Caco-2 (cell line): ENCODE measurements around the gene AKR7A2. TPM values are rescaled to one million over a fixed set of nuclear protein-coding genes. Genes with fewer than 3 reads are reported as not detected.
A peak's percentile ranks its signal among the peaks of the same experiment; 100 is the strongest.

Experiments
- BruUV-seq: library from RNA; stranded (reverse); fragments of 400-500 nt; replicated peaks from 2 replicates; lab custom pipeline; 2021; lab: Mats Ljungman, UMichigan
- CTCF ChIA-PET: fragments of 300-600 bp; sonication (Branson Sonifier 250); formaldehyde crosslinking; loops from one replicate; lab custom pipeline; 2022; ENCODE audit warnings: antibody characterized with exemption; lab: Charles Lee
- POLR2A ChIA-PET: fragments of 300-600 bp; sonication (Branson Sonifier 250); formaldehyde crosslinking; loops from one replicate; lab custom pipeline; 2022; ENCODE audit warnings: antibody characterized with exemption; lab: Charles Lee
- DNase-seq, 2 experiments: peaks; one replicate each; pipeline versions ENCODE4 v3.0.0 to v3.0.0-alpha.2; 2020 to 2022
- H3K27me3 ChIP-seq: replicated peaks from 2 replicates; pipeline ENCODE4 v1.6.0; 2011; ENCODE audit warnings: low read length; ENCODE audit not compliant: control insufficient read depth, insufficient read depth
- H3K36me3 ChIP-seq: 2 replicates; pipeline ENCODE4 v1.5.1; 2011; ENCODE audit warnings: low read length; ENCODE audit not compliant: control insufficient read depth, insufficient read depth
- H3K4me1 ChIP-seq: fragments of 250-450 bp; sonication (Bioruptor Pico); 2 replicates; pipeline ENCODE4 v1.5.1; 2020; ENCODE audit warnings: mild to moderate bottlenecking
- H3K4me3 ChIP-seq: 2 replicates; pipeline ENCODE4 v1.5.1; 2011; ENCODE audit warnings: low read depth, mild to moderate bottlenecking, control low read depth, low read length
- H3K9me3 ChIP-seq: fragments of 250-450 bp; sonication (Bioruptor Pico); 2 replicates; pipeline ENCODE4 v1.5.1; 2020; ENCODE audit warnings: mild to moderate bottlenecking, moderate library complexity
- H3K27ac Mint-ChIP-seq: one replicate; pipeline ENCODE4 v1.8.0; 2022; ENCODE audit warnings: mixed read lengths; ENCODE audit not compliant: unreplicated experiment
- H3K27me3 Mint-ChIP-seq: one replicate; pipeline ENCODE4 v1.8.0; 2022; ENCODE audit warnings: mixed read lengths; ENCODE audit not compliant: insufficient read depth, unreplicated experiment
- H3K36me3 Mint-ChIP-seq: one replicate; pipeline ENCODE4 v1.8.0; 2022; ENCODE audit warnings: mild to moderate bottlenecking, mixed read lengths; ENCODE audit not compliant: insufficient read depth, unreplicated experiment
- H3K4me1 Mint-ChIP-seq: one replicate; pipeline ENCODE4 v1.8.0; 2022; ENCODE audit warnings: low read depth, mixed read lengths; ENCODE audit not compliant: unreplicated experiment
- H3K4me3 Mint-ChIP-seq: one replicate; pipeline ENCODE4 v1.8.0; 2022; ENCODE audit warnings: mild to moderate bottlenecking, moderate library complexity, mixed read lengths; ENCODE audit not compliant: unreplicated experiment
- H3K9me3 Mint-ChIP-seq: one replicate; pipeline ENCODE4 v1.8.0; 2022; ENCODE audit warnings: mixed read lengths; ENCODE audit not compliant: unreplicated experiment
- intact Hi-C: fragments of 100-400 bp; cut with micrococcal nuclease; formaldehyde crosslinking; loops from one replicate; pipeline ENCODE4 v1.10.0; 2022; ENCODE audit not compliant: unreplicated experiment
- total RNA-seq: library from RNA; stranded (reverse); gene quantifications from 2 replicates; pipeline ENCODE4 v1.2.3, GENCODE V29; 2022
- TF ChIP-seq, protein P1 (sequence below), 2 experiments: fragments of 200-600 bp in 1 of 2; IDR thresholded peaks; 1 replicate in 1 of 2; 2 replicates in 1 of 2; pipeline versions ENCODE4 v1.5.1 to v1.8.0; 2011 to 2022; ENCODE audit warnings: antibody characterized with exemption in 1 of 2, control low read depth in 1 of 2, inconsistent platforms in 1 of 2, low read depth in 1 of 2, low read length in 1 of 2, mild to moderate bottlenecking in 1 of 2, moderate library complexity in 1 of 2; ENCODE audit not compliant: insufficient read depth in 1 of 2, severe bottlenecking in 1 of 2, unreplicated experiment in 1 of 2

The AKR7A2 gene
- total RNA-seq, 1 experiment from 2014 or later = 55.4 TPM

DNA sequence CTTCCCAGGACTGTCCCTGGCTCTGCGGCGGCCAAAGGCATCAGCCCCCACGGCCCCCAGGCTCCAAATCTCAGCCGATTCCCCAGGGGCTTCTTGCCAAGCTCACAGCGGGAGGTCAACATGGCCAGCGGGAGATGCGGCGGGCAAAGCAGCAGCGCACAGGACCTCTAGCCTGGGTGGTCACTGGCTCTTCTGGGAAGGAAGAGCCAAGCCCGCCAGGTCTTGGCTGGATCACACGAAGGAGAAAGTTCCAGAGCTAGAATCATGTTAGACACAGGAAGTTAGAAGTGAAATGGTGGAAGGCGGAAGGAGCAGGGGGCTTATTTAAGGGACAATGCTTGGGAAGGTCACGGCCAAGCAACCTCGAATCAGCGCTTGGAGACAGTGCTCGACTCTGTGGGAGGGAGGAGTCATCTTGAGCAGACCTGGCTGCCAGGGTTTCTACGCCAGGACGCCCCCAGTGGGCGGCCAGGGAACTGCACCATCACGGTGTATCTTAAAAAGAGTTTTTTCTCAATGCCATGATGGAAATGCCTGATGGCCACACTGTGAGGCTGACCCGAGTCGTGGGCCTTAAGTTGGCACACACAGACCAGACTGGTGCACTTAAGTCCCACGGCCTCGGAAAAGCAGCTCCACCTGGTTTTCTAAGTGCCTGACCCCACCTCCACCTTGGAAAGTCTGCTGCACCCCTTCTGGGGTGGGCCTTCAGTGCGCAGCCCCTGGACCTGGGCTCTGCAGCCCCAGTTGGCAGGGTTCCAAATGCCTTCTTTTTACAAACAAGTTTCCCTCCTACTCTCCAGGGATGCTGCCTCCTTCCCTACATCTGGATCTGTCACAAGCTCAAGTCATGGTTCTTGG, 29.5 kb upstream of the AKR7A2 start:
- peak; percentile 62 to 75 for DNase-seq
- TF ChIP-seq, protein P1, sequence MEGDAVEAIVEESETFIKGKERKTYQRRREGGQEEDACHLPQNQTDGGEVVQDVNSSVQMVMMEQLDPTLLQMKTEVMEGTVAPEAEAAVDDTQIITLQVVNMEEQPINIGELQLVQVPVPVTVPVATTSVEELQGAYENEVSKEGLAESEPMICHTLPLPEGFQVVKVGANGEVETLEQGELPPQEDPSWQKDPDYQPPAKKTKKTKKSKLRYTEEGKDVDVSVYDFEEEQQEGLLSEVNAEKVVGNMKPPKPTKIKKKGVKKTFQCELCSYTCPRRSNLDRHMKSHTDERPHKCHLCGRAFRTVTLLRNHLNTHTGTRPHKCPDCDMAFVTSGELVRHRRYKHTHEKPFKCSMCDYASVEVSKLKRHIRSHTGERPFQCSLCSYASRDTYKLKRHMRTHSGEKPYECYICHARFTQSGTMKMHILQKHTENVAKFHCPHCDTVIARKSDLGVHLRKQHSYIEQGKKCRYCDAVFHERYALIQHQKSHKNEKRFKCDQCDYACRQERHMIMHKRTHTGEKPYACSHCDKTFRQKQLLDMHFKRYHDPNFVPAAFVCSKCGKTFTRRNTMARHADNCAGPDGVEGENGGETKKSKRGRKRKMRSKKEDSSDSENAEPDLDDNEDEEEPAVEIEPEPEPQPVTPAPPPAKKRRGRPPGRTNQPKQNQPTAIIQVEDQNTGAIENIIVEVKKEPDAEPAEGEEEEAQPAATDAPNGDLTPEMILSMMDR (IDR thresholded peaks at IDR 0.05; ENCODE audit: insufficient read depth in 1 of 2, low read depth in 1 of 2, low read length in 1 of 2, severe bottlenecking in 1 of 2, unreplicated experiment in 1 of 2) = peak; percentile 63 to 71
- Histone ChIP-seq H3K4me3 (no peak overlapping the region), H3K4me1 (peaks cover 3% of the 10 kb centered on the region; the same call in 1 of the 2 replicates), H3K36me3 (peaks cover 3% of the 10 kb centered on the region; the same call in 1 of the 2 replicates), H3K27me3 (no peaks in the 10 kb centered on the region), H3K9me3 (no peaks in the 10 kb centered on the region)
- CTCF ChIA-PET = interaction anchor here (0.9 to 1.4 kb wide), 2 partner anchors 23 to 309 kb away, joined by 3 to 4 read pairs; no protein-coding TSS in a partner anchor
- no peak overlapping the region for H3K27ac Mint-ChIP-seq
- no peaks in the 10 kb centered on the region for H3K27me3 Mint-ChIP-seq
- H3K36me3 Mint-ChIP-seq = peaks cover 57% of the 10 kb centered on the region
- intact Hi-C loops = loop anchor here (2.0 kb wide), 1 partner anchor 311 kb away; no protein-coding TSS in a partner anchor
- no TSS peak for BruUV-seq
- peaks cover 6% of the 10 kb centered on the region for H3K4me1 Mint-ChIP-seq
- POLR2A ChIA-PET = no interaction called here
- H3K4me3 Mint-ChIP-seq = no peak overlapping the region
- no peaks in the 10 kb centered on the region for H3K9me3 Mint-ChIP-seq

DNA sequence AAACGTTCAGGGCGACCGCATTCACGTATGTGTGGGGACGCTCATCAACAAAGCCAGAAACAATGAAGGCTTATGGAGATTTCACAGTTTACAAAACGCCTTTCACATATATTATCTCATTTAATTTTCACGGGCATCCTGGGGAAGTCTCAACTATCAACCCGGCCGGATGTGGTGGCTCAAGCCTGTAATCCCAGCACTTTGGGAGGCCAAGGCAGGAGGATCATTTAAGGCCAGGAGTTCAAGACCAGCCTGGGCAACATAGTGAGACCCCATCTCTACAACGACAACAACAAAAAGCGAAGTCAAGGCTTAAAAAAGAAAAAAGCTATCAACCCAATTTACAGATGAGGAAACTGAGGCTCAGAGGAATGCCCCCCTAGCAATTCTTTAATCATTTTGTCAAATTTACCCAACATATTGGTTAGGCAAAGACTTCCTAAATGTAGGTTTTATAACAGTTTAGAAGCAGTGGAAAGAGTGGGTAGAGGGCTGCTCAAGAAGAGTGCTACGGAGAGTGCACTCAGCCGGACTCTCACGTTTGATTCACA, 28.5 kb upstream of the AKR7A2 start:
- Mint-ChIP-seq H3K27me3 (no peaks in the 10 kb centered on the region), H3K4me1 (peaks cover 6% of the 10 kb centered on the region), H3K9me3 (no peaks in the 10 kb centered on the region), H3K36me3 (peaks cover 56% of the 10 kb centered on the region), H3K27ac (no peak overlapping the region), H3K4me3 (no peak overlapping the region)
- no TSS peak for BruUV-seq
- Histone ChIP-seq H3K4me1 (peaks cover 3% of the 10 kb centered on the region; the same call in 1 of the 2 replicates), H3K27me3 (no peaks in the 10 kb centered on the region), H3K9me3 (no peaks in the 10 kb centered on the region), H3K36me3 (peaks cover 3% of the 10 kb centered on the region; the same call in 1 of the 2 replicates), H3K4me3 (no peak overlapping the region)
- intact Hi-C loops = loop anchor here (2.0 kb wide), 1 partner anchor 312 kb away; no protein-coding TSS in a partner anchor
- no peak for DNase-seq
- ChIA-PET CTCF (no interaction called here), POLR2A (no interaction called here)
- TF ChIP-seq, protein P1 (IDR thresholded peaks at IDR 0.05; ENCODE audit: insufficient read depth in 1 of 2, low read depth in 1 of 2, low read length in 1 of 2, severe bottlenecking in 1 of 2, unreplicated experiment in 1 of 2) = no peak

DNA sequence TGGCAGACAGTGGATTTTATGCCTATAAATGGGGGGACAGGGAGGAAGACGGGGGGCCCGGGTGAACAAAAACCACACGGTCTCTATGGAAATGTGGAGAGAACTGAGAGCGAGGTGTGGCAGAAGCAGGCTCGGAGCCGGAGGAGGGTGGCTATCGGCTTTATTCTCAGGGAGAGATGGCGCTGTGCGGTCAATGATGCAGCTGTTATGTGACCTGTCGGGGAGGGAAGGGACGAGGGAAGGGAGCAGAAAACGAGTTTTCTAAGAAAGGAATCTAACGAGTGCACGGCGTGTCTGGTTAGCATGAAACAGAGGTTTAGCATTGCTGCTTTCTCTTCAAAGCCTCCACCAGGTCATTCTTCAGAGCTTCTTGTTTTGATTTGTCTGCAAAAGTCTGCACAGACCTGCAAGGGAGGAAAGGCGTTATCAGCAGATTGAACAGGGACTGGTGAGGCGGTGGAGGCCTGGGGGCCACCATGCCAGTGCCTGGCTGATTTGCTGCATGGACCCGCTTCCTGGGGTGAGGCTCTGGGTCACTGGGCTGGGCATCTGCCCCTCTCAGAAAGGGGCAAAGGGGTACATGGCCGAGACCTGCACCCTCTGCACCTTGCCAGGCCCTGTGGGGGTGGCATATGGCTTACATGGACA, 27.4 kb upstream of the AKR7A2 start:
- Mint-ChIP-seq H3K4me1 (peaks cover 6% of the 10 kb centered on the region), H3K27ac (peak overlapping the region; percentile 60), H3K36me3 (peaks cover 59% of the 10 kb centered on the region), H3K9me3 (no peaks in the 10 kb centered on the region), H3K4me3 (no peak overlapping the region), H3K27me3 (no peaks in the 10 kb centered on the region)
- no peak for DNase-seq
- H3K4me3 ChIP-seq = no peak overlapping the region
- H3K9me3 ChIP-seq = no peaks in the 10 kb centered on the region
- TSS peak; percentile 67 for BruUV-seq
- TF ChIP-seq, protein P1 (IDR thresholded peaks at IDR 0.05; ENCODE audit: insufficient read depth in 1 of 2, low read depth in 1 of 2, low read length in 1 of 2, severe bottlenecking in 1 of 2, unreplicated experiment in 1 of 2) = no peak
- H3K4me1 ChIP-seq = peaks cover 3% of the 10 kb centered on the region; the same call in 1 of the 2 replicates
- intact Hi-C loops = no loop called here
- H3K36me3 ChIP-seq = peaks cover 1% of the 10 kb centered on the region; the same call in 1 of the 2 replicates
- no peaks in the 10 kb centered on the region for H3K27me3 ChIP-seq
- CTCF ChIA-PET = no interaction called here
- POLR2A ChIA-PET = no interaction called here
